Ovary (tissue), 9 donors: ENCODE measurements around the gene RANBP9. TPM values are rescaled to one million over a fixed set of nuclear protein-coding genes. Genes with fewer than 3 reads are reported as not detected.

ENCODE experiments used
- DNase-seq, 5 donors: peaks; one replicate each; pipeline ENCODE4 v3.0.0-alpha.2; 2019 to 2020
- H3K27ac ChIP-seq, 2 donors: fragments of 200-600 bp; one replicate each; pipeline versions ENCODE4 v1.5.1 to v1.8.0; 2019 to 2022
- H3K27me3 ChIP-seq: fragments of 200-600 bp; one replicate; pipeline ENCODE4 v1.8.0; 2022
- H3K36me3 ChIP-seq: fragments of 200-600 bp; sonication (generic); one replicate; pipeline ENCODE4 v1.5.1; 2019
- H3K4me1 ChIP-seq: one replicate; pipeline ENCODE4 v1.8.1; 2013; ENCODE audit warnings: mild to moderate bottlenecking, moderate library complexity; ENCODE audit not compliant: insufficient read depth
- H3K4me3 ChIP-seq: fragments of 200-600 bp; sonication (generic); one replicate; pipeline ENCODE4 v1.5.1; 2017
- H3K9me3 ChIP-seq, 2 donors: fragments of 200-600 bp in 1 of 2; sonication (generic) in 1 of 2; one replicate each; pipeline versions ENCODE4 v1.5.1 to v1.8.1; 2013 to 2019; ENCODE audit warnings: mild to moderate bottlenecking in 1 of 2, moderate library complexity in 1 of 2
- CTCF ChIP-seq, 3 donors: fragments of 450-650 bp in 2 of 3; fragments of 200-600 bp in 1 of 3; IDR thresholded peaks; one replicate each; pipeline versions ENCODE4 v1.5.1 to v1.8.0; 2016 to 2022; ENCODE audit warnings: antibody characterized with exemption in 3 of 3, mild to moderate bottlenecking in 1 of 3
- EP300 ChIP-seq: sonication (generic); formaldehyde crosslinking; IDR thresholded peaks from one replicate; pipeline ENCODE4 v1.6.1; 2017; ENCODE audit warnings: antibody characterized with exemption
- POLR2A ChIP-seq: fragments of 450-650 bp; IDR thresholded peaks from one replicate; pipeline ENCODE4 v1.6.1; 2017; ENCODE audit warnings: antibody characterized with exemption, mild to moderate bottlenecking, moderate library complexity
- WGBS, 3 donors: extraction: QIAGEN DNeasy Blood & Tissue Kit in 1 of 3; methylation state at CpG; one replicate each; pipeline versions ENCODE4 v1.1.5 to v1.1.7; 2013 to 2017; 5-methylcytosine and 5-hydroxymethylcytosine counted together
- intact Hi-C, 4 donors: fragments of 100-400 bp; cut with DNase I; formaldehyde crosslinking; loops; one replicate each; pipeline versions ENCODE4 v1.11.0 to v1.15.1; 2022 to 2023
- polyA plus RNA-seq, 2 donors: library from polyadenylated mRNA; stranded (reverse); fragments of 200-250 nt in 1 of 2; fragments of 350-450 nt in 1 of 2; fragmentation: Illumina TruSeq in 1 of 2; extraction: RNeasy Lipid Tissue Mini Kit (QIAGEN cat#74804) in 1 of 2; gene quantifications; one replicate each; pipeline ENCODE4 v1.2.3, GENCODE V29; 2013 to 2014
- total RNA-seq, 7 donors: library from RNA; depleted of rRNA in 2 of 7; stranded (reverse); fragments of >200 nt in 2 of 7; fragmentation: NEBNext Ultra II Directional in 3 of 7; extraction: Animal tissue kit (Norgen Biotek cat#: 25700) in 3 of 7; gene quantifications; one replicate each; pipeline versions ENCODE4 v1.1.0 to v1.2.4, GENCODE V29; 2016 to 2023
- donor health status: DM: no; HTN: no; CAD: no; lungs with moderate emphysema.
- donor health status: DM: no; HTN: no; CAD: no.
- donor health status: Bipolar disorder and iron deficiency.
- donor health status: DM: yes; HTN: yes; CAD: no.
- donor health status: DM: no; HTN: no; CAD: no.
- donor health status: DM: yes; HTN: yes; CAD: no.

Gene RANBP9
- total and polyA plus RNA-seq, 9 donors = 24.8 to 50.6 (median 37.0) TPM

- H3K9me3 ChIP-seq = no peaks in the 10 kb centered on the region
- H3K27me3 ChIP-seq = no peaks in the 10 kb centered on the region
- H3K4me3 ChIP-seq = no peak overlapping the region
- TF ChIP-seq CTCF (IDR thresholded peaks at IDR 0.05) = no peak
- H3K4me1 ChIP-seq = no peaks in the 10 kb centered on the region
- H3K36me3 ChIP-seq = no peaks in the 10 kb centered on the region
- no peak for DNase-seq
- H3K27ac ChIP-seq = no peak overlapping the region
- intact Hi-C loops = no loop called here
- 86 to 91% (median 87%) methylated on average over 9 of the region's 9 CpGs for WGBS, 3 donors
Observed at GRCh38 chr6:13589801-13590200, 121.8 kb downstream of the RANBP9 start.

- no peak overlapping the region for H3K4me3 ChIP-seq
- no peak for DNase-seq
- no peak overlapping the region for H3K27ac ChIP-seq
- intact Hi-C loops = no loop called here
- 91 to 92% (median 91%) methylated on average over 7 of the region's 7 CpGs for WGBS, 3 donors
- H3K4me1 ChIP-seq = no peaks in the 10 kb centered on the region
- no peaks in the 10 kb centered on the region for H3K36me3 ChIP-seq
- H3K27me3 ChIP-seq = no peaks in the 10 kb centered on the region
- no peak for TF ChIP-seq CTCF (IDR thresholded peaks at IDR 0.05)
- TF ChIP-seq POLR2A = no peak
- TF ChIP-seq EP300 = no peak
- H3K9me3 ChIP-seq = no peaks in the 10 kb centered on the region
Observed at GRCh38 chr6:13586603-13587542, 124.8 kb downstream of the RANBP9 start.

GRCh38 chr6:13581700-13582229 lies 129.9 kb downstream of the RANBP9 start:
- intact Hi-C loops = no loop called here
- no peaks in the 10 kb centered on the region for H3K9me3 ChIP-seq
- H3K27me3 ChIP-seq = no peaks in the 10 kb centered on the region
- 87 to 91% (median 89%) methylated on average over 9 of the region's 9 CpGs for WGBS, 3 donors
- no peaks in the 10 kb centered on the region for H3K4me1 ChIP-seq
- no peak for TF ChIP-seq POLR2A
- TF ChIP-seq EP300 = no peak
- no peak for TF ChIP-seq CTCF (IDR thresholded peaks at IDR 0.05)
- H3K27ac ChIP-seq = no peak overlapping the region
- no peaks in the 10 kb centered on the region for H3K36me3 ChIP-seq
- H3K4me3 ChIP-seq = no peak overlapping the region
- DNase-seq = no peak

GRCh38 chr6:13579911-13580310 lies 131.7 kb downstream of the RANBP9 start:
- H3K27me3 ChIP-seq = no peaks in the 10 kb centered on the region
- no peak for DNase-seq
- H3K36me3 ChIP-seq = no peaks in the 10 kb centered on the region
- TF ChIP-seq POLR2A = no peak
- TF ChIP-seq CTCF (IDR thresholded peaks at IDR 0.05) = no peak
- no peak for TF ChIP-seq EP300
- H3K27ac ChIP-seq = no peak overlapping the region
- H3K4me3 ChIP-seq = no peak overlapping the region
- no peaks in the 10 kb centered on the region for H3K9me3 ChIP-seq
- WGBS, 3 donors = 59 to 73% (median 67%) methylated on average over 1 of the region's 1 CpG
- intact Hi-C loops = no loop called here
- H3K4me1 ChIP-seq = no peaks in the 10 kb centered on the region
